Mammary microvascular endothelial cell (primary cell): Measurements from ENCODE around the gene PEPD. TPM values are rescaled to one million over a fixed set of nuclear protein-coding genes. Genes with fewer than 3 reads are reported as not detected.

Source experiments
- total RNA-seq: library from RNA; depleted of rRNA; stranded (reverse); fragments of >200 nt; gene quantifications from 2 replicates; pipeline ENCODE4 v1.2.3, GENCODE V29; 2015

PEPD gene
- total RNA-seq: 114 and 137 TPM in 2 replicates

GRCh38 chr19:33521480-33522370 is at the start of gene PEPD:
Gene PEPD (minus strand): TSS chr19:33521791. CDS start chr19:33521760, 31 bp downstream.

GRCh38 chr19:33373453-33374235 is 147.9 kb downstream of the PEPD start, which contains the start of gene CEBPG:
Gene CEBPG (plus strand): TSS chr19:33373709. CDS start chr19:33379240, 5,531 bp downstream.

Other genes starting within 250 kb of the PEPD start
- gene CEBPA, start 219.3 kb downstream of the PEPD start, total RNA-seq: not detected in 2 replicates
- gene CEBPG, start 148.1 kb downstream of the PEPD start, total RNA-seq: 25.3 and 29.2 TPM in 2 replicates
- gene CHST8, start 100.2 kb upstream of the PEPD start, total RNA-seq: 0.05 and 0.33 TPM in 2 replicates